Measurements from ENCODE around the gene GFI1. TPM values are rescaled to one million over a fixed set of nuclear protein-coding genes. Genes with fewer than 3 reads are reported as not detected.

GFI1 gene
- total RNA-seq, 2 donors from 2014 or later = 0.30 to 1.1 TPM

GRCh38 chr1:92430030-92430429 is 56.7 kb downstream of the GFI1 start:
- DNase-seq (ENCODE audit: low spot score) = no peak
- no peaks in the 10 kb centered on the region for H3K4me1 ChIP-seq
- no peaks in the 10 kb centered on the region for H3K9me3 ChIP-seq
- H3K27ac ChIP-seq = no peak overlapping the region
- no peak for TF ChIP-seq CTCF (IDR thresholded peaks at IDR 0.05)
- no peaks in the 10 kb centered on the region for H3K36me3 ChIP-seq
- no peak overlapping the region for H3K4me3 ChIP-seq
- no peaks in the 10 kb centered on the region for H3K27me3 ChIP-seq

- no peak for TF ChIP-seq CTCF (IDR thresholded peaks at IDR 0.05)
- H3K27ac ChIP-seq = no peak overlapping the region
- no peaks in the 10 kb centered on the region for H3K4me1 ChIP-seq
- H3K4me3 ChIP-seq = no peak overlapping the region
- H3K36me3 ChIP-seq = no peaks in the 10 kb centered on the region
- no peak for DNase-seq (ENCODE audit: low spot score)
- no peaks in the 10 kb centered on the region for H3K27me3 ChIP-seq
- no peaks in the 10 kb centered on the region for H3K9me3 ChIP-seq
These were observed 61.1 kb downstream of the GFI1 start for GRCh38 chr1:92425617-92426016.

Other genes with a start within 250 kb of the GFI1 start
- 1 to 10 TPM; 5.1 to 5.6 TPM for gene GLMN, start 187.9 kb downstream of the GFI1 start, total RNA-seq
- 10 to 100 TPM in 1 of 2 donors, 1 to 10 TPM in 1; 6.3 to 13.8 TPM for gene RPAP2, start 187.9 kb downstream of the GFI1 start, total RNA-seq

Data from right atrium auricular region (tissue), 2 donors.